ENCODE results near the gene CAMKMT.

The CAMKMT gene

GRCh38 chr2:44649381-44649780 is 287.6 kb downstream of the CAMKMT start:
- Histone ChIP-seq H4K8ac (ENCODE audit: low read depth, low read length) (no peak overlapping the region), H3K36me3 (replicated peaks in 1 of 2; ENCODE audit: control insufficient read depth in 2 of 2, insufficient read depth in 2 of 2, low read length in 2 of 2) (no peaks in the 10 kb centered on the region), H3K4me1 (ENCODE audit: control insufficient read depth in 2 of 2, insufficient read depth in 1 of 2, low read depth in 1 of 2, low read length in 2 of 2) (peaks cover 0 to 11% of the 10 kb centered on the region in 2 donors), H3K18ac (ENCODE audit: low read length) (no peak overlapping the region), H3K9ac (ENCODE audit: low read depth, low read length, poor library complexity) (no peak overlapping the region), H3K9me3 (replicated peaks in 1 of 2; ENCODE audit: control insufficient read depth in 2 of 2, insufficient read depth in 1 of 2, low read depth in 1 of 2, low read length in 2 of 2) (no peaks in the 10 kb centered on the region), H2AK5ac (ENCODE audit: low read depth, low read length) (no peak overlapping the region), H2AFZ (ENCODE audit: low read length) (no peak overlapping the region), H3K14ac (ENCODE audit: low read length) (no peak overlapping the region), H2BK5ac (ENCODE audit: low read length) (no peak overlapping the region), H3K4ac (ENCODE audit: low read length) (no peak overlapping the region), H2BK120ac (ENCODE audit: low read depth, low read length) (no peak overlapping the region), H2BK12ac (ENCODE audit: low read length) (no peak overlapping the region), H2BK15ac (ENCODE audit: low read length) (no peak overlapping the region), H3K23ac (ENCODE audit: low read depth, low read length, poor library complexity) (no peak overlapping the region), H3K27ac (replicated peaks; ENCODE audit: low read length) (no peak overlapping the region), H3K4me2 (ENCODE audit: insufficient read depth, low read length, poor library complexity, severe bottlenecking) (no peak overlapping the region), H3K27me3 (ENCODE audit: control insufficient read depth in 3 of 3, insufficient read depth in 3 of 3, low read depth in 1 of 3, low read length in 3 of 3) (no peaks in the 10 kb centered on the region), H3K79me1 (ENCODE audit: low read depth, low read length) (no peaks in the 10 kb centered on the region), H3K4me3 (ENCODE audit: low read length in 2 of 2) (no peak overlapping the region), H4K91ac (ENCODE audit: low read depth, low read length, poor library complexity) (no peak overlapping the region)
- WGBS, 2 donors (ENCODE audit: extremely low coverage in 2 of 2, insufficient read length in 2 of 2, insufficient replicate concordance in 1 of 2): no CpG with 5 or more reads among the region's 2 CpGs
- no peak for DNase-seq (ENCODE audit: low spot score)

DNA sequence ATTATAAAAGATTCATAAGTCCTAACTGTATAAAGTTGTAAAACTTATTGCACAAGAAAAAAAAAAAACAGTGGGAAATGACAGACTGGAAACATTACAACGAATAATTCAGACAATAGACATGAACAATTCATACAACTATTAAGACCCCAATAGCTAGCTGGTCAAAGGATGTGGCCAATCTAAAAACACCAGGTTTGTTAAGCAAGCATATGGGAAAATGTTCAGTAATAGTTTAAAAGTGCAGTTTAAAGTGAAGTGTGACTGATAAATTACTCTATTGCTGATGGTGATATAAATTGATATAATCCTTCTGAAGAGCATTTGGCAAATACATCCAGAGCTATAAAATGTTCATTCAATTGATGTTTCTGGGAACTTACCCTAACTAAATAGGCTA is 289.0 kb downstream of the CAMKMT start:
- Histone ChIP-seq H3K23ac (ENCODE audit: low read depth, low read length, poor library complexity) (no peak overlapping the region), H2BK12ac (ENCODE audit: low read length) (no peak overlapping the region), H3K79me1 (ENCODE audit: low read depth, low read length) (no peaks in the 10 kb centered on the region), H3K4me2 (ENCODE audit: insufficient read depth, low read length, poor library complexity, severe bottlenecking) (no peak overlapping the region), H2AK5ac (ENCODE audit: low read depth, low read length) (no peak overlapping the region), H3K9me3 (replicated peaks in 1 of 2; ENCODE audit: control insufficient read depth in 2 of 2, insufficient read depth in 1 of 2, low read depth in 1 of 2, low read length in 2 of 2) (no peaks in the 10 kb centered on the region), H4K8ac (ENCODE audit: low read depth, low read length) (no peak overlapping the region), H3K18ac (ENCODE audit: low read length) (no peak overlapping the region), H3K27ac (replicated peaks; ENCODE audit: low read length) (no peak overlapping the region), H3K9ac (ENCODE audit: low read depth, low read length, poor library complexity) (no peak overlapping the region), H2BK15ac (ENCODE audit: low read length) (no peak overlapping the region), H2AFZ (ENCODE audit: low read length) (no peak overlapping the region), H4K91ac (ENCODE audit: low read depth, low read length, poor library complexity) (no peak overlapping the region), H3K4ac (ENCODE audit: low read length) (no peak overlapping the region), H3K4me3 (ENCODE audit: low read length in 2 of 2) (no peak overlapping the region), H2BK120ac (ENCODE audit: low read depth, low read length) (no peak overlapping the region), H2BK5ac (ENCODE audit: low read length) (no peak overlapping the region), H3K27me3 (ENCODE audit: control insufficient read depth in 3 of 3, insufficient read depth in 3 of 3, low read depth in 1 of 3, low read length in 3 of 3) (no peaks in the 10 kb centered on the region), H3K4me1 (ENCODE audit: control insufficient read depth in 2 of 2, insufficient read depth in 1 of 2, low read depth in 1 of 2, low read length in 2 of 2) (peaks cover 0 to 15% of the 10 kb centered on the region in 2 donors), H3K36me3 (replicated peaks in 1 of 2; ENCODE audit: control insufficient read depth in 2 of 2, insufficient read depth in 2 of 2, low read length in 2 of 2) (no peaks in the 10 kb centered on the region), H3K14ac (ENCODE audit: low read length) (no peak overlapping the region)
- no CpG with 5 or more reads among the region's 1 CpG for WGBS, 2 donors (ENCODE audit: extremely low coverage in 2 of 2, insufficient read length in 2 of 2, insufficient replicate concordance in 1 of 2)
- no peak for DNase-seq (ENCODE audit: low spot score)

- Histone ChIP-seq H4K8ac (ENCODE audit: low read depth, low read length) (no peak overlapping the region), H3K4ac (ENCODE audit: low read length) (no peak overlapping the region), H3K9ac (ENCODE audit: low read depth, low read length, poor library complexity) (no peak overlapping the region), H3K23ac (ENCODE audit: low read depth, low read length, poor library complexity) (no peak overlapping the region), H3K27ac (replicated peaks; ENCODE audit: low read length) (peak overlapping the region; percentile 34), H2BK120ac (ENCODE audit: low read depth, low read length) (no peak overlapping the region), H3K36me3 (replicated peaks in 1 of 2; ENCODE audit: control insufficient read depth in 2 of 2, insufficient read depth in 2 of 2, low read length in 2 of 2) (no peaks in the 10 kb centered on the region), H3K14ac (ENCODE audit: low read length) (no peak overlapping the region), H3K9me3 (replicated peaks in 1 of 2; ENCODE audit: control insufficient read depth in 2 of 2, insufficient read depth in 1 of 2, low read depth in 1 of 2, low read length in 2 of 2) (no peaks in the 10 kb centered on the region), H3K79me1 (ENCODE audit: low read depth, low read length) (no peaks in the 10 kb centered on the region), H2BK5ac (ENCODE audit: low read length) (no peak overlapping the region), H3K18ac (ENCODE audit: low read length) (no peak overlapping the region), H2AFZ (ENCODE audit: low read length) (no peak overlapping the region), H2BK15ac (ENCODE audit: low read length) (no peak overlapping the region), H3K4me2 (ENCODE audit: insufficient read depth, low read length, poor library complexity, severe bottlenecking) (no peak overlapping the region), H2BK12ac (ENCODE audit: low read length) (no peak overlapping the region), H3K4me1 (ENCODE audit: control insufficient read depth in 2 of 2, insufficient read depth in 1 of 2, low read depth in 1 of 2, low read length in 2 of 2) (peaks cover 0 to 15% of the 10 kb centered on the region in 2 donors), H4K91ac (ENCODE audit: low read depth, low read length, poor library complexity) (no peak overlapping the region), H3K27me3 (ENCODE audit: control insufficient read depth in 3 of 3, insufficient read depth in 3 of 3, low read depth in 1 of 3, low read length in 3 of 3) (no peaks in the 10 kb centered on the region), H2AK5ac (ENCODE audit: low read depth, low read length) (no peak overlapping the region), H3K4me3 (ENCODE audit: low read length in 2 of 2) (no peak overlapping the region)
- no CpG with 5 or more reads among the region's 1 CpG for WGBS, 2 donors (ENCODE audit: extremely low coverage in 2 of 2, insufficient read length in 2 of 2, insufficient replicate concordance in 1 of 2)
- DNase-seq (ENCODE audit: low spot score): no peak
Measured at GRCh38 chr2:44651974-44652373, 290.2 kb downstream of the CAMKMT start.

DNA sequence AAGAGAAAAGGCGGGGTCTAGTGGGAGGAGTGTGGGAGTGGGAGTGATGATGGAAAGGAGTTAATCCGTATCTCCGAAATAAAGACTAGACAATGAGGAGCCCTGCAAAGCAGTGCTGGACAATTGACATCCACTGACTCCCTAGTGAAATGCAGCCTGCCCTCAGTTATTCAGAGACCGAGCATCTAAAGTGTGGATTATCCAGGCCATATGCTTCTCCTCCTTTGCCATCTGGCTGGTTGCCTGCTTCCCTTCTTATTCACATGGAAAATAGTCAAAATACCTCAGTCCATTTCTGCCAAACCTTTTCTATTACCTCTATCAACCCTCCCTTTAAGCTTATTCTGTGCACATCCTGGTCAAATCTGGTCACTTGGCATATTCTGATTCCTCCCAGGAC is 291.0 kb downstream of the CAMKMT start:
- H2BK12ac ChIP-seq (ENCODE audit: low read length): no peak overlapping the region
- no peak overlapping the region for H3K23ac ChIP-seq (ENCODE audit: low read depth, low read length, poor library complexity)
- no peaks in the 10 kb centered on the region for H3K27me3 ChIP-seq (ENCODE audit: control insufficient read depth in 3 of 3, insufficient read depth in 3 of 3, low read depth in 1 of 3, low read length in 3 of 3)
- H3K18ac ChIP-seq (ENCODE audit: low read length): no peak overlapping the region
- WGBS, 2 donors (ENCODE audit: extremely low coverage in 2 of 2, insufficient read length in 2 of 2, insufficient replicate concordance in 1 of 2): no CpG with 5 or more reads among the region's 4 CpGs
- no peak overlapping the region for H3K4me2 ChIP-seq (ENCODE audit: insufficient read depth, low read length, poor library complexity, severe bottlenecking)
- H3K9me3 ChIP-seq (replicated peaks in 1 of 2; ENCODE audit: control insufficient read depth in 2 of 2, insufficient read depth in 1 of 2, low read depth in 1 of 2, low read length in 2 of 2): no peaks in the 10 kb centered on the region
- H2AFZ ChIP-seq (ENCODE audit: low read length): no peak overlapping the region
- H2BK120ac ChIP-seq (ENCODE audit: low read depth, low read length): no peak overlapping the region
- H3K4ac ChIP-seq (ENCODE audit: low read length): no peak overlapping the region
- H4K8ac ChIP-seq (ENCODE audit: low read depth, low read length): no peak overlapping the region
- H2AK5ac ChIP-seq (ENCODE audit: low read depth, low read length): no peak overlapping the region
- no peak for DNase-seq (ENCODE audit: low spot score)
- no peak overlapping the region for H3K4me3 ChIP-seq (ENCODE audit: low read length in 2 of 2)
- H2BK5ac ChIP-seq (ENCODE audit: low read length): no peak overlapping the region
- no peak overlapping the region for H3K14ac ChIP-seq (ENCODE audit: low read length)
- no peak overlapping the region for H3K9ac ChIP-seq (ENCODE audit: low read depth, low read length, poor library complexity)
- no peaks in the 10 kb centered on the region for H3K79me1 ChIP-seq (ENCODE audit: low read depth, low read length)
- no peak overlapping the region for H2BK15ac ChIP-seq (ENCODE audit: low read length)
- no peaks in the 10 kb centered on the region for H3K36me3 ChIP-seq (replicated peaks in 1 of 2; ENCODE audit: control insufficient read depth in 2 of 2, insufficient read depth in 2 of 2, low read length in 2 of 2)
- H3K27ac ChIP-seq (replicated peaks; ENCODE audit: low read length): no peak overlapping the region
- peaks cover 0 to 15% of the 10 kb centered on the region in 2 donors for H3K4me1 ChIP-seq (ENCODE audit: control insufficient read depth in 2 of 2, insufficient read depth in 1 of 2, low read depth in 1 of 2, low read length in 2 of 2)
- no peak overlapping the region for H4K91ac ChIP-seq (ENCODE audit: low read depth, low read length, poor library complexity)
